Brain microvascular endothelial cell (primary cell): Measurements from ENCODE around the gene OTUD4.

ENCODE experiments used
- DNase-seq: peaks from one replicate; pipeline ENCODE4 v3.0.0-alpha.2; 2020
- H3K27ac ChIP-seq: fragments of 250-450 bp; sonication (Bioruptor Pico); 2 replicates; pipeline ENCODE4 v1.5.1; 2020; ENCODE audit warnings: mild to moderate bottlenecking, moderate library complexity
- H3K27me3 ChIP-seq: fragments of 250-450 bp; sonication (Bioruptor Pico); replicated peaks from 2 replicates; pipeline ENCODE4 v1.5.1; 2020; ENCODE audit warnings: mild to moderate bottlenecking
- H3K36me3 ChIP-seq: fragments of 250-450 bp; sonication (Bioruptor Pico); replicated peaks from 2 replicates; pipeline ENCODE4 v1.5.1; 2020; ENCODE audit warnings: mild to moderate bottlenecking
- H3K4me3 ChIP-seq: 2 replicates; pipeline ENCODE4 v1.5.1; 2011; ENCODE audit warnings: low read depth, mild to moderate bottlenecking, control low read depth, low read length, moderate library complexity
- CTCF ChIP-seq: IDR thresholded peaks from 2 replicates; pipeline ENCODE4 v1.5.1; 2011; ENCODE audit warnings: low read depth, mild to moderate bottlenecking, moderate library complexity, low read length, control low read depth, inconsistent platforms; ENCODE audit errors: missing control alignments
- in situ Hi-C: cut with HindIII; loops from 2 replicates; pipeline ENCODE4 v1.10.0; 2017; ENCODE audit warnings: low sequenced_read_pairs, low pct_ligation_motif_present

Gene OTUD4

GRCh38 chr4:145167887-145168286 lies 12.5 kb downstream of the OTUD4 start:
- Histone ChIP-seq H3K27me3 (no peaks in the 10 kb centered on the region), H3K27ac (no peak overlapping the region), H3K36me3 (peaks cover 16% of the 10 kb centered on the region), H3K4me3 (no peak overlapping the region)
- TF ChIP-seq CTCF, result no peak
- no peak for DNase-seq
- in situ Hi-C loops, result no loop called here

GRCh38 chr4:145161549-145161948 lies 18.8 kb downstream of the OTUD4 start:
- Histone ChIP-seq H3K27me3 (no peaks in the 10 kb centered on the region), H3K36me3 (peaks cover 11% of the 10 kb centered on the region), H3K4me3 (no peak overlapping the region), H3K27ac (no peak overlapping the region)
- no peak for TF ChIP-seq CTCF
- in situ Hi-C loops, result no loop called here
- no peak for DNase-seq

GRCh38 chr4:145156986-145157385 lies 23.4 kb downstream of the OTUD4 start:
- DNase-seq, result no peak
- Histone ChIP-seq H3K36me3 (peaks cover 17% of the 10 kb centered on the region), H3K27me3 (no peaks in the 10 kb centered on the region), H3K4me3 (no peak overlapping the region), H3K27ac (no peak overlapping the region)
- no peak for TF ChIP-seq CTCF
- in situ Hi-C loops, result no loop called here

- peaks cover 17% of the 10 kb centered on the region for H3K36me3 ChIP-seq
These were observed 25.0 kb downstream of the OTUD4 start for GRCh38 chr4:145155268-145155870.

GRCh38 chr4:145154573-145154972 lies 25.8 kb downstream of the OTUD4 start:
- no peaks in the 10 kb centered on the region for H3K27me3 ChIP-seq
- no peak overlapping the region for H3K27ac ChIP-seq
- in situ Hi-C loops, result no loop called here
- H3K36me3 ChIP-seq, result peaks cover 21% of the 10 kb centered on the region
- TF ChIP-seq CTCF, result peak; percentile 76
- peak; percentile 38 for DNase-seq
- H3K4me3 ChIP-seq, result no peak overlapping the region

More at GRCh38 chr4:145155268-145155870, 25.0 kb downstream of the OTUD4 start:
- Histone ChIP-seq H3K27me3 (no peaks in the 10 kb centered on the region), H3K27ac (no peak overlapping the region), H3K4me3 (no peak overlapping the region)
- in situ Hi-C loops, result no loop called here
- no peak for DNase-seq
- no peak for TF ChIP-seq CTCF

- H3K27ac ChIP-seq, result no peak overlapping the region
- no peaks in the 10 kb centered on the region for H3K27me3 ChIP-seq
- no peak overlapping the region for H3K4me3 ChIP-seq
- no peak for DNase-seq
- H3K36me3 ChIP-seq, result peaks cover 27% of the 10 kb centered on the region
- TF ChIP-seq CTCF, result no peak
- in situ Hi-C loops, result no loop called here
These were observed 26.5 kb downstream of the OTUD4 start for GRCh38 chr4:145153904-145154298.
